NCI-H2196 (cell line): Measurements from ENCODE around the gene PTGER2.

Experiments
- DNase-seq: peaks from one replicate; lab custom pipeline; 2025; ENCODE audit not compliant: unreplicated experiment; lab: John Stamatoyannopoulos, UW

Gene PTGER2

DNA sequence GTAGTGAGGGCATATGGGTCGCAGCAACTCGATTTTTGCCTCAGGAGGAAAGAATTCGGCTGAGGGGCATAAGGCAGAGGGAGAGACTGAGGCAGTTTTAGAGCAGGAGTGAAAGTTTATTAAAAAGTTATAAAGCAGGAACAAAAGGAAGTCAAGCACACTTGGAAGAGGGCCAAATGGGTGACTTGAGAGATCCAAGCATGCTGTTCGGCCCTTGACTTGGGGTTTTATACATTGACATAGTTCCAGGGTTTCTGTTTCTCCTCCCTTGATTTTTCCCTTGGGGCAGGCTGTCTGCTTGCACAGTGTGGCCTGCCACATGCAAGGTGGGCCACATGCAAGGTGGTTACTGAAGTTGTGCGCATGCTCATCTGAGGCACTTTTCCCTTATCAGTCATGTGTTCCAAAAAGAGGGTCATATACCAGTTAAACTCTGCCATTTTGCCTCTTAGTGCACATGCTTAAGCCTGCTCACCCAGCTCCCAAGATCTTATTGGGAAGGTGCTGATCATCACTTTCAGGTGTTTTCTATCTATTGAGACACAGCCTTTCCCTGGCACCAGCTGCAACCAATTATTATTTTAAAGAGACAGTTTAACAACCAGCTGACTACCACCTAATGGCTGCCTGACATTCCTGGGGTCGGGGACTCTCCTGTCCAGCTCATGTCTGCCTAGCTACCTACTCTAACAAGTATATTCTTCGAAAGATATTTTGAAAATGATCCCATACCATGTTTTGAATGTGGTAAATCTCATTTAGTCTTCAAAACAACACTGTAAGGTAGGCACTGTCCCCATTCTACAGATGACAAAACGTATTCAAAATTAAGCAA lies 19.9 kb downstream of the PTGER2 start:
- DNase-seq = no peak

GRCh38 chr14:52336241-52336640 lies 22.1 kb downstream of the PTGER2 start:
- no peak for DNase-seq

DNA sequence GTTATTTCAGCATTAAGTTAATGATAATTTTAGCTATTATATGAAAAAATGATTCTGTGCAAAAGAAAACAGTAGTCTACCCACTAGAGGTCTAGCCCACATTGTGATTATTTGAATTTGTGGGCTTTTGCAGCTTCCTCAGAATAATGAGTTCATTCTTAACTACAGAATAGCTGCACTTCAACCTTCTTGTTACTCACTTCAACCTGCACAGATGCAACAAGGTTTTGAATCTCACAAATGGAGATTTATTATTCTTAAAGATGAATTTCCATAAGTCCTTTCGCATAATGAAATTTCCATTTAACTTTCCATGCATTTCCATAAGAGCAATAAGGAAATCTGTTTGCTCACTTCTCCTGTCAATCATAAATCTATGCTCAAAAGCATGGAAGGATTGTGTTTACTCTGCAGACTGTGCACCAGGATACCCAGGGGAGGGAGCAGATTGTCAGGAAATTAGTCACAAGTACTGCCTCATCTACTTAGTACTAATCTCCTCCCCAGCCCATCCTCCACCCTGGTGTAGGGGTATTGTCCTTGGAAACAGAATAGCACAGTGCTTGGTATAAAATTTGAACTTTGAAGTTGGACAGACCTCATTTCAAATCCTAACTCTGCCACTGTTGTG lies 24.1 kb downstream of the PTGER2 start:
- no peak for DNase-seq

DNA sequence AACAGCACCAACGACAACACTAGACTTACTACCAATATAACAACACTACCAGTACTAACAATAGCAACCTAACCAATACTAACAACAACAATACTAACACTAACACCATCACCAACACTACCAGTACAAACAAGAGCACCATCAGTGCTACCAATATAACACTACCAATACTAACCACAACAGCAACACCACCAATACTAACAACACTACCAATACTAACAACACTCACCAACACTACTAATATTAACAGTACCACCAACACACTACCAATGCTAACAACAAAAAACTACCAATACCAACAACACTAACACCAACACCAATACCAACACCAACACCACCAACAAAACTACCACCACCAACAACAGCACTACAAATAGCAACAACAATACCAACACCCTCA lies 25.1 kb downstream of the PTGER2 start:
- no peak for DNase-seq

DNA sequence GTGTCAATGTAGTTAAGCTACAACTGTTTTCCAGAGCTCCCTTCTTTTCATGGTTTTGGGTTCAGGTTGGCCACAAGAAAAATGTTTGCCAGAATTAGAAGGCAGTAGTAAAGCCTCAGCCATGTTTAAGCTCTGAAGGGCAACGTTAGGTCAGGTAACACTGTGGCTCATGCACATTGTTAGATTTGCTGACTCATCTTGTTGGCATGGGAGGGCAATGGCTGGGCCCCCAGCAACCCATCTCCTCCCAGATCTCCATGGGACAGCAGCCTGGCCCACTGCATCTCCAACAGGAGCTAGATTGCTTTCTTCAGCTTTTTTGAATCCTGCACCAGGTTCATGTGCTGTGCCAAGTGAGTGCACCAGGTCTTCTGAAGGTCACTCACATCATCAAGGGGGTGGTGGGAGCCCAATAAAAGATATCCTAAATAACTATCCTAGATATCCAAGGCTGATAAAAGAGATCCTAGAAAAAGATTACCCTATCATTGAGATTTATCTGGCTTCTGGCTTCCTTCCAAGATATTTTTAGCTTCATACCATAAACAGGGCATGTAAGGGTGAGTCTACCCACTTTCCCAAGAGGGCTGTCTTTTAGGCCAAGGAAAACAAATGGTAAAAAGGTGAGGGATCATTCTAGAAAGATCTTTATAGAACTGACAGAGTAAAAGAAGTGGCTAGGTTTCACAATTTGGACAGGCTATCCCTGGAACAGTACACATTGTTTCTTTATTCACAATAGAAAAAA lies 28.9 kb downstream of the PTGER2 start:
- DNase-seq = no peak

- DNase-seq = no peak
Measured at GRCh38 chr14:52346778-52347177, 32.7 kb downstream of the PTGER2 start.

- DNase-seq = no peak
Measured at GRCh38 chr14:52348279-52348678, 34.2 kb downstream of the PTGER2 start.

DNA sequence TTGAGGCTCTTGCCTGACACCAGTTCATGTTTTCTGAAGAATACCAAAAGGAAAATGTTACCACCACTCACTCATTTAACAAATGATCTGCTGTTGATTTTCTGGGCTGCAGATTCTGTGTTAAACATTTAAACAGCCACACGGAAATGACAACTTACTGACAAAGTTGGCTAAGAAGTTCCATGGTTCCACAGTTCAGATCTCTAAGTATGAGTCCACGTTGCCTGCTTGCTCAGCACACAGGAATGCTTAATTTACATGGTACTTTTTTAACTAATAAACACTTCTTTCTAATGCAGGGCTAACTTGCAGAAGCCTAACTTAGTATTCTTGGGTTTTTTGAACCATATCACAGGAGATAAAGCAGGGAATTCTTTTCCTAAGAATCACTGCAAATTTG lies 34.7 kb downstream of the PTGER2 start:
- DNase-seq = no peak

DNA sequence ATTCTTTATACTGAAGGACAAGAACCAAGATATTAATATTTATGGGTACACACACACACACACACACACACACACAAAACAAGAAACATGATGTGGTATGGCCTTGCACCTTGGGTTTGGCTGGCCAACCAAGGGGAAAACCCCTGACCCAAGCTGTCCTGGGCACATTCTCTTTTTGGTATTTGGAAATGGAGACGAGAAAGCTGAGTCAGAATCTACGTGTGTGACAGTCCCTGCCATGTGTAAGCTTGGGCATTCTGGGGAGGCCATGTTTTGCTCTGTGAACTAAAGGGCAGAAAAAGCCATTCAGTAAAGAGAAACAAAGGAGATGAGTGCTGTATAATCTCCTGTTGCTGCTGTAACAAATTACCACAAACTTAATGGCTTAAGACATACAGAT lies 35.6 kb downstream of the PTGER2 start:
- DNase-seq = no peak

GRCh38 chr14:52350445-52350844 lies 36.3 kb downstream of the PTGER2 start:
- no peak for DNase-seq

DNA sequence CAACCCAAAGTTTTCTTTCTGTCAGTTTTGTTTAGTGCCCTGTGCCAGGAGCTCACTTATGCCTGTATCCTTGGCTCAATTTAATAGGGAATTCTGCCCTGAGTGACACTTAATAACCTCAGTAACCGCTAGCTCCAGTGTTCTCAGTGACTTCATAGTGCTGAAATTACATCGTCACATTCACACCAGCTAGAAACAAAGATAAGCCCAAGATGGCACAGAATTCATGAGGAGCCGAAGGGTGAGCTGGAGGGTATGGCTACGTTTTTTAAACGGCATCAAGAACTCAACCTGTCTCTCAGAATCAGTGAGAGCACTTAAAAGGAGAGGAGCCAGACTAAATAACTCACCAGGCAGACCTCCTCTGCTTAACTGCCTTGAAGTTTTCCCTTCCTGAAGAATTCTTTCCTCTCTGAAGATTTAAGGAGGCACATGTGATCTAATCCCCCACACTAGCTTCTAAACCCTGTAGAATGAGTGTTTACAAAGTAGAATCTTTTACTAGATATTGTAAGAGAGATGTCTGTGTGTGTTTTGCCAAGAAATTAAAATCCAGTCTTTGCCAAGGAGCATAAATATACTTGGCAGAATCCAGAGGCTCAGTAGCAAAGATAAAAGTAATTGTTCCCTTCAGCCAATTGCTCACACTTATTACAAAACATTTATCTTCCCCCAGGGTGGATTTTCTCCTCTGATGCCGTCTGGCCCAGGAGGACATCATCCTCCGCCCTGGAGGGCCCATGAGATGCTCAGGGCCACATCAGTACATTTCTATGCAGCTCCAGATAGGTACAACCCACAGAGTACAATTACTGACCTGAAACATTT lies 37.3 kb downstream of the PTGER2 start:
- no peak for DNase-seq

DNA sequence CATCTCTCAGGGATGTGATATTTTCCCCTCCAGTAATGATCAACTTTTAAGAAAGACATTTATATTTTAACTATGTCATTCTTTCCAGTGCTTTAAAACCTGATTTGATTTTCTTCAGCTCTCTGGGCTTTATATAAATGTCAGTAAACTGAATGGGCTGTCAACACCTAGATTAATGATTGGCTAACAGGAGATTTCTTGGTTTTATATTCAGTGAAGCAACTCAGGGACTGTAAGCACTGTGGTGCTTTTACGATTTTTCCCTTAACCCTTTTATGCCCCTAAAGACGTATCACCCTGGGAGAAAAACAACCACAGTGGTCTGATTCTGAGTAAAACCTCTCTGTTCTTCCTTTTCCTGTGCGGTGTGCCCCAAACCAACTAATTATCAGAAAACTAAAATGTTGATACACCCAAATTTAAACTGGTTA lies 38.0 kb downstream of the PTGER2 start:
- DNase-seq = no peak

- no peak for DNase-seq
Measured at GRCh38 chr14:52352569-52352968, 38.5 kb downstream of the PTGER2 start.

GRCh38 chr14:52354242-52354641 lies 40.1 kb downstream of the PTGER2 start:
- DNase-seq = no peak

GRCh38 chr14:52355016-52355431 lies 40.9 kb downstream of the PTGER2 start:
- DNase-seq = no peak

- no peak for DNase-seq
Measured at GRCh38 chr14:52355526-52355925, 41.4 kb downstream of the PTGER2 start.

DNA sequence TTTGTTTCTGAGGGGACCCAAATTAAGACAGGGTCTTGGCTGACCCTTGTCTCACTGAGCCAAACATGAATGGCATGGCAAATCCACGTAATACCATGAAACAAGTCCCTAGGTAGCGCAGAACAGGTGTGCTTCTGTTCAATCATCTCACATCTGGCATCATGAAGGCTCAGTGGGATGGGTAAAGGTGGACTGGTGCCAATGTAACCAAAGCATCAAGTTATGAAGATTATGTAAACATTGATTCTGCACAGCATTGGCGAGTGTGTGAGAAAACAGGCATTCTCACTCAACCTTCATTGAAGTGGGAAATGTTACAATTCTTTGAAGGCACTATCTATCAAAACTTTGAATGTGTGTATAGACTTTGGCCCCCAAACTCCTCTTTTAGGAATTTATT lies 41.9 kb downstream of the PTGER2 start:
- peak; percentile 10 for DNase-seq

- no peak for DNase-seq
Measured at GRCh38 chr14:52360831-52361230, 46.7 kb downstream of the PTGER2 start.

- no peak for DNase-seq
Measured at GRCh38 chr14:52363041-52363704, 49.1 kb downstream of the PTGER2 start.

GRCh38 chr14:52363961-52364360 lies 49.8 kb downstream of the PTGER2 start:
- DNase-seq = no peak
